ENCODE data around the gene ARHGAP8.

ARHGAP8 gene

GRCh38 chr22:44807232-44807631, 54.9 kb downstream of the ARHGAP8 start:
- no peak for DNase-seq

GRCh38 chr22:44807915-44808690, 55.7 kb downstream of the ARHGAP8 start:
- peak; percentile 40 for DNase-seq

- no peak for DNase-seq
These were observed 57.1 kb downstream of the ARHGAP8 start for GRCh38 chr22:44809456-44809855.

GRCh38 chr22:44811141-44811540, 58.8 kb downstream of the ARHGAP8 start:
- DNase-seq: no peak

- no peak for DNase-seq
These were observed 61.0 kb downstream of the ARHGAP8 start for GRCh38 chr22:44813416-44813815.

- DNase-seq: no peak
These were observed 62.1 kb downstream of the ARHGAP8 start for GRCh38 chr22:44814266-44815098.

GRCh38 chr22:44815099-44816070, 63.0 kb downstream of the ARHGAP8 start:
- DNase-seq: peak; percentile 29

- DNase-seq: no peak
These were observed 63.8 kb downstream of the ARHGAP8 start for GRCh38 chr22:44816141-44816540.

- no peak for DNase-seq
These were observed 66.4 kb downstream of the ARHGAP8 start for GRCh38 chr22:44818727-44819126.

GRCh38 chr22:44819966-44820631, 67.7 kb downstream of the ARHGAP8 start:
- DNase-seq: no peak

- no peak for DNase-seq
These were observed 69.5 kb downstream of the ARHGAP8 start for GRCh38 chr22:44821741-44822475.

GRCh38 chr22:44822534-44822933, 70.2 kb downstream of the ARHGAP8 start:
- no peak for DNase-seq

- DNase-seq: no peak
These were observed 71.0 kb downstream of the ARHGAP8 start for GRCh38 chr22:44823396-44823795.

- no peak for DNase-seq
These were observed 71.4 kb downstream of the ARHGAP8 start for GRCh38 chr22:44823806-44824205.

- no peak for DNase-seq
These were observed 71.9 kb downstream of the ARHGAP8 start for GRCh38 chr22:44824271-44824670.

GRCh38 chr22:44825310-44826150, 73.2 kb downstream of the ARHGAP8 start:
- no peak for DNase-seq

GRCh38 chr22:44827666-44828190, 75.4 kb downstream of the ARHGAP8 start:
- DNase-seq: no peak

- DNase-seq: no peak
These were observed 75.8 kb downstream of the ARHGAP8 start for GRCh38 chr22:44828193-44828592.

- DNase-seq: no peak
These were observed 79.5 kb downstream of the ARHGAP8 start for GRCh38 chr22:44831885-44832284.

- DNase-seq: no peak
These were observed 81.7 kb downstream of the ARHGAP8 start for GRCh38 chr22:44834065-44834464.
